Measurements from ENCODE around the gene MATN1. TPM values are rescaled to one million over a fixed set of nuclear protein-coding genes. Genes with fewer than 3 reads are reported as not detected.

MATN1 gene
- total and polyA plus RNA-seq, 9 donors: 0.10 to 0.95 (median 0.51) TPM

DNA sequence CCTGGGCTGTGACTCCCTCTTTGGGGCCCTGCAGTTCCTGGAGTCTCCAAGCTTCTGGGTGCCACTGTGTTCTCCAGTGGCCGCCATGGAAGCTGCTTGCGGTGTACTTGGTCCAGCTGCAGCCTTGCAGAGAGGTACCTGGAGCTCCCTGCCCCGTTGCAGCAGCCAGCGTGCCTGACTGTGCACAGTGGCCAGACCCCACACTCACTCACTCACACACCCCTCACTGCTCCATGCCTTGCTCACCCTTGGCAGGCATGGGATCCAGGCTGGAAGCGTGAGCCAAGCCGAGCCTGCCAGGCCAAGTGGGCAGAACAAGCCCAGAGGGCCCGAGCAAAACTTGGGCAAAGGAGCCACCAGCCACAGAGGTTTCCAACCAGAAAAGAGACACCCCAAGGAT, 43.0 kb downstream of the MATN1 start:
- 87 to 93% (median 89%) methylated on average over 7 of the region's 7 CpGs for whole genome bisulfite sequencing, 3 donors
- H3K4me3 ChIP-seq: no peak overlapping the region
- H3K27me3 ChIP-seq: no peaks in the 10 kb centered on the region
- TF ChIP-seq EP300 (IDR thresholded peaks at IDR 0.05): no peak
- TF ChIP-seq, protein P1, sequence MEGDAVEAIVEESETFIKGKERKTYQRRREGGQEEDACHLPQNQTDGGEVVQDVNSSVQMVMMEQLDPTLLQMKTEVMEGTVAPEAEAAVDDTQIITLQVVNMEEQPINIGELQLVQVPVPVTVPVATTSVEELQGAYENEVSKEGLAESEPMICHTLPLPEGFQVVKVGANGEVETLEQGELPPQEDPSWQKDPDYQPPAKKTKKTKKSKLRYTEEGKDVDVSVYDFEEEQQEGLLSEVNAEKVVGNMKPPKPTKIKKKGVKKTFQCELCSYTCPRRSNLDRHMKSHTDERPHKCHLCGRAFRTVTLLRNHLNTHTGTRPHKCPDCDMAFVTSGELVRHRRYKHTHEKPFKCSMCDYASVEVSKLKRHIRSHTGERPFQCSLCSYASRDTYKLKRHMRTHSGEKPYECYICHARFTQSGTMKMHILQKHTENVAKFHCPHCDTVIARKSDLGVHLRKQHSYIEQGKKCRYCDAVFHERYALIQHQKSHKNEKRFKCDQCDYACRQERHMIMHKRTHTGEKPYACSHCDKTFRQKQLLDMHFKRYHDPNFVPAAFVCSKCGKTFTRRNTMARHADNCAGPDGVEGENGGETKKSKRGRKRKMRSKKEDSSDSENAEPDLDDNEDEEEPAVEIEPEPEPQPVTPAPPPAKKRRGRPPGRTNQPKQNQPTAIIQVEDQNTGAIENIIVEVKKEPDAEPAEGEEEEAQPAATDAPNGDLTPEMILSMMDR (IDR thresholded peaks at IDR 0.05): no peak
- TF ChIP-seq POLR2A (IDR thresholded peaks at IDR 0.05): no peak
- DNase-seq: peak in 1 of 5 donors; percentile 21
- H3K36me3 ChIP-seq: no peaks in the 10 kb centered on the region
- no peak overlapping the region for H3K27ac ChIP-seq
- intact Hi-C loops (cut with DNase I): no loop called here
- H3K4me1 ChIP-seq (ENCODE audit: insufficient read depth): no peaks in the 10 kb centered on the region
- peaks cover 0 to 3% of the 10 kb centered on the region in 2 donors for H3K9me3 ChIP-seq

DNA sequence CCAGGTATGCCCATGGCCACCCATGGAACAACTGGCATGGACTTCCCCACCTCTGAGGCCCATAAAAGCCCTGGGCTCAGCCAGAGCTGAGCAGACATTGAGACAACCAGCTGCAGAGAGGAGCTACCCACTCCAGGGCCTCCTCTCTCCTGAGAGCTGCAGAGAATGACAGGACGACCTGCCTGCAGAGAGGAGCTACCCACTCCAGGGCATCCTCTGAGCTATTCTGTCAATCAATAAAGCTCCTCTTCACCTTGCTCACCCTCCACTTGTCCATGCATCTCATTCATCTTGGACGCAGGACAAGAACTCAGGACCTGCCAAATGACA, 43.4 kb downstream of the MATN1 start:
- TF ChIP-seq POLR2A (IDR thresholded peaks at IDR 0.05) (no peak), EP300 (IDR thresholded peaks at IDR 0.05) (no peak)
- no peaks in the 10 kb centered on the region for H3K27me3 ChIP-seq
- DNase-seq: peak in 1 of 5 donors; percentile 8
- 46 to 96% (median 60%) methylated on average over 2 of the region's 2 CpGs for WGBS, 3 donors
- H3K4me1 ChIP-seq (ENCODE audit: insufficient read depth): no peaks in the 10 kb centered on the region
- peaks cover 0 to 3% of the 10 kb centered on the region in 2 donors for H3K9me3 ChIP-seq
- no peaks in the 10 kb centered on the region for H3K36me3 ChIP-seq
- intact Hi-C loops (cut with DNase I): no loop called here
- H3K4me3 ChIP-seq: no peak overlapping the region
- no peak overlapping the region for H3K27ac ChIP-seq

DNA sequence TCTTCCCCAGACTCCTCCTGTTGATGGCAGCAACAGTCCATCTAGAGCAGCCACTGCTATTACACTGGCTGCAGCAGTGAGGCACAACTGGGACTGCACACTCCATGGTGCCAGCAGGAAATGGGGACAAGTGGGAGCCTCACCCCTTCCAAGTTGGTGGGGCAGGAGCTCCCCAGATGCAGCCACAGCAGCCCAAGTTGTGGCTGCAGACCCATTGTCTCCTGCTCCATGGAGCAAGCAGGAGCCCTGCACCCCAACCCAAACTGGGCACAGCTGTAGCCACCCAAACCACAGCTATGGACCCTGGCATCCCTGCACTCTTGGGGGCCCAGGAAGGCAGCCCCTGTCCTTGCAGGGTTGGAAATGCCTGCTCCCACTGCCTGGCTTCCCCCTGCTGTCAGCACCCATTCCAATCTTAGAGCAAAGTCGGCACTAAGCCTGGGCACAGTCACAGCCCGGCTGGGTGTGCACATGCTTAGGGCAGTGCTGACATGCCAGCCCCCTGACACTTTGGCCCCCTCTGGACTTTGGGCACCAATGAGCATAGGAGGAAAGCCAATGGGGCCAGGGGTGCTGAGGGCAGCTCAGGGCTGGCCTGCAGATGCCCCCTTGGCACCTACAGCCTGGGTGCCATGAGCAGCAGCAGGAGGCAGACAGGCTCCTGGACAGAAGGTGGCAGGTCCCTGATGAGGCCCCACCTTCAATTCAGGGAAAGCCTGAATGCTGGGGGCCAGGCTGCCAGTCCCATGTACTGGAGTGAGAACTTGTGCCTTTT, 44.0 kb downstream of the MATN1 start:
- TF ChIP-seq, protein P1 (IDR thresholded peaks at IDR 0.05): no peak
- no peak for TF ChIP-seq POLR2A (IDR thresholded peaks at IDR 0.05)
- TF ChIP-seq EP300 (IDR thresholded peaks at IDR 0.05): no peak
- H3K4me1 ChIP-seq (ENCODE audit: insufficient read depth): no peaks in the 10 kb centered on the region
- intact Hi-C loops (cut with DNase I): no loop called here
- peaks cover 0 to 3% of the 10 kb centered on the region in 2 donors for H3K9me3 ChIP-seq
- H3K27ac ChIP-seq: no peak overlapping the region
- 75 to 91% (median 90%) methylated on average over 2 of the region's 2 CpGs for WGBS, 3 donors
- no peak overlapping the region for H3K4me3 ChIP-seq
- DNase-seq: peak in 1 of 5 donors; percentile 7
- H3K36me3 ChIP-seq: no peaks in the 10 kb centered on the region
- no peaks in the 10 kb centered on the region for H3K27me3 ChIP-seq

DNA sequence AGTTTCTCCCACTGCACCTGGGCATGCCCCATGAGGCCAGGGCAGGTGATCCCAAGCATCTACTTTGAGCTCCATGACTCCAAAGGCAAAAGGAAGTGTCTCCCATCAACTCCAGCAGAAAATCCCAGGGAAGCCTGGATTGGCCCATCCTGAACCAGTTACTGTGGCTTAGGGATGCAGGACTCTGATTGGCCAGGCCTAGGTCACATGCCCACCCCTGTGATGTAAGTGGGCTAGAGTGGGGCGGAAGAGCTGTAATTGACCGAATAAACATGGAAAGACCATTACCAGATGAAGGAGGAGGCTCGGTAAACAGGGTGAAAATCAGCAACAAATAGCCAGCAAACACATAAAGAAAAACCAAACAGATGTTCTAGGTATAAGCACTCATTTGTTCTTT, 45.2 kb downstream of the MATN1 start:
- 52 to 92% (median 85%) methylated on average over 2 to 3 of the region's 3 CpGs for WGBS, 3 donors
- no peaks in the 10 kb centered on the region for H3K27me3 ChIP-seq
- intact Hi-C loops (cut with DNase I): no loop called here
- no peaks in the 10 kb centered on the region for H3K36me3 ChIP-seq
- no peak overlapping the region for H3K27ac ChIP-seq
- TF ChIP-seq, protein P1 (IDR thresholded peaks at IDR 0.05): no peak
- TF ChIP-seq EP300 (IDR thresholded peaks at IDR 0.05) (no peak), POLR2A (IDR thresholded peaks at IDR 0.05) (no peak)
- H3K4me3 ChIP-seq: no peak overlapping the region
- DNase-seq: no peak
- no peaks in the 10 kb centered on the region for H3K4me1 ChIP-seq (ENCODE audit: insufficient read depth)
- H3K9me3 ChIP-seq: peaks cover 0 to 3% of the 10 kb centered on the region in 2 donors

DNA sequence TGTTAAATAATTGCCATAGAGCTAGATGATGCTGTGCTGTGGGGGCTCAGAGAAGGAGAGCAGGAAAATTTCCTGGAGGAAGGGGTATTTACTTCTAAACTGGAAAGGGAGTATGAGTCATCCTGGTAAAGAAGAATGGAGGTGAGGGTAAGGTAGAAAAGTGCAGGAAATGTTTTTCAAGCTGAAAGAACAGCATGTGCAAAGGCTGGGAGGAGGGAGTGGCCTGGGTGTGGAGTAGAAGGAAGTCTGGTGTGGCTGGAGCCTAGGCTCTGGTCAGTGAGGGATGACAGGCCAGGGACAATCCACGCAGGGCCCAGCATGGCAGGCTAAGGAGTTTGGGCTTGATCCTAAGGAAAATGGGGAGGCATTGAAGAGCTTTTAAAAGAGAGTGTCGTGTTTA, 45.9 kb downstream of the MATN1 start:
- 75 to 83% (median 79%) methylated on average over 2 of the region's 2 CpGs for WGBS, 3 donors

More for the DNA sequence above, 45.9 kb downstream of the MATN1 start:
- H3K4me3 ChIP-seq: no peak overlapping the region
- H3K36me3 ChIP-seq: no peaks in the 10 kb centered on the region
- H3K27ac ChIP-seq: no peak overlapping the region
- intact Hi-C loops (cut with DNase I): no loop called here
- no peak for DNase-seq
- H3K4me1 ChIP-seq (ENCODE audit: insufficient read depth): no peaks in the 10 kb centered on the region
- H3K9me3 ChIP-seq: peaks cover 0 to 3% of the 10 kb centered on the region in 2 donors
- TF ChIP-seq EP300 (IDR thresholded peaks at IDR 0.05) (no peak), POLR2A (IDR thresholded peaks at IDR 0.05) (no peak)
- TF ChIP-seq, protein P1 (IDR thresholded peaks at IDR 0.05): no peak
- H3K27me3 ChIP-seq: no peaks in the 10 kb centered on the region
